ENCODE measurements around the gene PARD3B.

Gene PARD3B

GRCh38 chr2:204972606-204973336 is 427.5 kb downstream of the PARD3B start:
- DNase-seq, result no peak

- no peak for DNase-seq
These were observed 428.3 kb downstream of the PARD3B start for GRCh38 chr2:204973616-204974015.

- DNase-seq, result no peak
These were observed 429.2 kb downstream of the PARD3B start for GRCh38 chr2:204974487-204974886.

GRCh38 chr2:204977914-204978313 is 432.6 kb downstream of the PARD3B start:
- DNase-seq, result no peak

GRCh38 chr2:204982303-204982702 is 437.0 kb downstream of the PARD3B start:
- DNase-seq, result no peak

GRCh38 chr2:204984518-204984917 is 439.2 kb downstream of the PARD3B start:
- no peak for DNase-seq

- no peak for DNase-seq
These were observed 441.4 kb downstream of the PARD3B start for GRCh38 chr2:204986641-204987040.

- DNase-seq, result no peak
These were observed 443.6 kb downstream of the PARD3B start for GRCh38 chr2:204988836-204989235.

GRCh38 chr2:204989877-204990276 is 444.6 kb downstream of the PARD3B start:
- no peak for DNase-seq

- no peak for DNase-seq
These were observed 456.2 kb downstream of the PARD3B start for GRCh38 chr2:205001300-205001966.

- no peak for DNase-seq
These were observed 457.1 kb downstream of the PARD3B start for GRCh38 chr2:205002390-205002789.

GRCh38 chr2:205003288-205003687 is 458.0 kb downstream of the PARD3B start:
- DNase-seq, result no peak

- DNase-seq, result no peak
These were observed 464.9 kb downstream of the PARD3B start for GRCh38 chr2:205010196-205010595.

GRCh38 chr2:205011031-205011430 is 465.8 kb downstream of the PARD3B start:
- no peak for DNase-seq

GRCh38 chr2:205012961-205013360 is 467.7 kb downstream of the PARD3B start:
- no peak for DNase-seq

- DNase-seq, result no peak
These were observed 468.3 kb downstream of the PARD3B start for GRCh38 chr2:205013586-205013985.

- DNase-seq, result no peak
These were observed 468.9 kb downstream of the PARD3B start for GRCh38 chr2:205014201-205014600.

GRCh38 chr2:205017381-205017780 is 472.1 kb downstream of the PARD3B start:
- no peak for DNase-seq

GRCh38 chr2:205017912-205018311 is 472.6 kb downstream of the PARD3B start:
- DNase-seq, result no peak

- no peak for DNase-seq
These were observed 475.4 kb downstream of the PARD3B start for GRCh38 chr2:205020673-205021072.

- no peak for DNase-seq
These were observed 477.6 kb downstream of the PARD3B start for GRCh38 chr2:205022841-205023240.

- no peak for DNase-seq
These were observed 479.7 kb downstream of the PARD3B start for GRCh38 chr2:205024822-205025518.

GRCh38 chr2:205025580-205026240 is 480.4 kb downstream of the PARD3B start:
- DNase-seq, result no peak

Measured in NCI-H2107 (cell line).